ENCODE results near the gene PPM1A.

Gene PPM1A

DNA sequence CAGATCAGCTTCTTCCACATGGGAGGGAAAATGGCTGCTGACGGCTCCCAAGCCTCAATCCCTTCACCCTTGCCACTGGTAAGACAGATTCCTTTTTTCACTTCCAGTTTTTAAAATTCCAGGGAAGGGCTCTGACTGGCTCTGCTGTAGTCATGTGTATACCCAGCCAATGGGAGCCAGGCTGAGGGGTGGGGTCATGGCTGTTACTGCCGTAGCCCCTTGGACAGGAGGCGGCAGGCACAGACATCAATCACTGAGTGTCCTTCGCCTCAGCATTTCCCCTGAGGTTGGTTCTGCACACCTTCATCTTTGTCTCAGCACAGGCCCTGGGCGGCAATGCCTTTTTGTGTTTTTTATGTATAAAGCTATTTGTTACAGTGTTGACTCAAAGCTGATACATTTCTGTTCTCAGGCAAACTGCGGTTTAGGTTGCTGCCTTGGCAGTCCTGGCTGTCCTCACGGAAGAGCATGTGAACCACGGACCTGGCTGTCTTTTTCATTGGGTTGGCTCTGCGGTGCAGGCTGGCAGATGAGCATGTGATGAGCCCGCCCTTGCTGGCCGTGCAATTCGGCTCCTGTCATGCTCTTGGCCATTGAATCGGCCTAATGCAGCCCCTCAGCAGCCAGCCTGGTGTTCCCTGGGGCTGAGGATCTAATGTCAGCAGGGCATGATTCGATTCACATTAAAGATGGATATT is 74.3 kb downstream of the PPM1A start:
- no peak for TF ChIP-seq ZFX (IDR thresholded peaks at IDR 0.05; ENCODE audit: borderline replicate concordance)
- TF ChIP-seq, protein P1, sequence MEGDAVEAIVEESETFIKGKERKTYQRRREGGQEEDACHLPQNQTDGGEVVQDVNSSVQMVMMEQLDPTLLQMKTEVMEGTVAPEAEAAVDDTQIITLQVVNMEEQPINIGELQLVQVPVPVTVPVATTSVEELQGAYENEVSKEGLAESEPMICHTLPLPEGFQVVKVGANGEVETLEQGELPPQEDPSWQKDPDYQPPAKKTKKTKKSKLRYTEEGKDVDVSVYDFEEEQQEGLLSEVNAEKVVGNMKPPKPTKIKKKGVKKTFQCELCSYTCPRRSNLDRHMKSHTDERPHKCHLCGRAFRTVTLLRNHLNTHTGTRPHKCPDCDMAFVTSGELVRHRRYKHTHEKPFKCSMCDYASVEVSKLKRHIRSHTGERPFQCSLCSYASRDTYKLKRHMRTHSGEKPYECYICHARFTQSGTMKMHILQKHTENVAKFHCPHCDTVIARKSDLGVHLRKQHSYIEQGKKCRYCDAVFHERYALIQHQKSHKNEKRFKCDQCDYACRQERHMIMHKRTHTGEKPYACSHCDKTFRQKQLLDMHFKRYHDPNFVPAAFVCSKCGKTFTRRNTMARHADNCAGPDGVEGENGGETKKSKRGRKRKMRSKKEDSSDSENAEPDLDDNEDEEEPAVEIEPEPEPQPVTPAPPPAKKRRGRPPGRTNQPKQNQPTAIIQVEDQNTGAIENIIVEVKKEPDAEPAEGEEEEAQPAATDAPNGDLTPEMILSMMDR (IDR thresholded peaks at IDR 0.05): no peak
- no peak overlapping the region for H3K27ac ChIP-seq

DNA sequence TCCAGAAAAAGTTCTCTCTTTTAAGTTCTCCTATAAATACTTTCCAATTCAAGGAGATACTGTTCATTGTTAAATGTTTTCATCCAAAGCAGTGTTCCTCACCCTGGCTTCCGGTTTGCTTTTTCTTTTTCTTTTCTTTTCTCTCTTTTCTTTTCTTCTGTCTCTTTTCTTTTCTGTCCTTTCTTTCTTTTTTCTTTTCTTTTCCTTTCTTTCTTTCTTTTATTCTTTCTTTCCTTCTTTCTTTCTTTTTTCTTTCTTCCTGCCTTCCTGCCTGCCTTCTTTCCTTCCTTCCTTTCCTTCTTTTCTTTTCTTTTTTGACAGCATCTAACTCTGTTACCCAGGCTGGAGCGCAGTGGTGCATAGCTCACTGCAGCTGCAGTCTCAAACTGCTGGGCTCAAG is 75.8 kb downstream of the PPM1A start:
- no peak overlapping the region for H3K27ac ChIP-seq
- TF ChIP-seq, protein P1 (IDR thresholded peaks at IDR 0.05): no peak
- TF ChIP-seq ZFX (IDR thresholded peaks at IDR 0.05; ENCODE audit: borderline replicate concordance): no peak

DNA sequence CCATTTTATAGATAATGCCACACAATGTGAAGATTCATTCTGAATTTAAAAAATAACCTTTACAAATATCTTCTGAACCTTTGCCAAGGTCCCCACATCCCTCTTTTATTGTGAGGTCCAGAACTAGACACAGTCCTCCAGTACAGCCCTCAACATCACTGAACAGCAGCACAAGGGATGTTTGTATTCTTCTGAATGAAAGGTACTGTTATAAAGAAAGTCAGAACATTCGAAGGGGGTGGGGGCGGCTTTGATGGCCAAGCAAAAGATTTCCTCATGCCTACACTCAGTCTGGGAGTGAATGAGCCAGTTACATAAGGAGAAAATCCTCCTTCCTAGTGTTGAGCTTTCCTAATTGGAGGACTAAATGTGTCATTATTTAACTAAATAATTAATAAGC is 77.3 kb downstream of the PPM1A start:
- no peak for TF ChIP-seq ZFX (IDR thresholded peaks at IDR 0.05; ENCODE audit: borderline replicate concordance)
- TF ChIP-seq, protein P1 (IDR thresholded peaks at IDR 0.05): no peak
- no peak overlapping the region for H3K27ac ChIP-seq

DNA sequence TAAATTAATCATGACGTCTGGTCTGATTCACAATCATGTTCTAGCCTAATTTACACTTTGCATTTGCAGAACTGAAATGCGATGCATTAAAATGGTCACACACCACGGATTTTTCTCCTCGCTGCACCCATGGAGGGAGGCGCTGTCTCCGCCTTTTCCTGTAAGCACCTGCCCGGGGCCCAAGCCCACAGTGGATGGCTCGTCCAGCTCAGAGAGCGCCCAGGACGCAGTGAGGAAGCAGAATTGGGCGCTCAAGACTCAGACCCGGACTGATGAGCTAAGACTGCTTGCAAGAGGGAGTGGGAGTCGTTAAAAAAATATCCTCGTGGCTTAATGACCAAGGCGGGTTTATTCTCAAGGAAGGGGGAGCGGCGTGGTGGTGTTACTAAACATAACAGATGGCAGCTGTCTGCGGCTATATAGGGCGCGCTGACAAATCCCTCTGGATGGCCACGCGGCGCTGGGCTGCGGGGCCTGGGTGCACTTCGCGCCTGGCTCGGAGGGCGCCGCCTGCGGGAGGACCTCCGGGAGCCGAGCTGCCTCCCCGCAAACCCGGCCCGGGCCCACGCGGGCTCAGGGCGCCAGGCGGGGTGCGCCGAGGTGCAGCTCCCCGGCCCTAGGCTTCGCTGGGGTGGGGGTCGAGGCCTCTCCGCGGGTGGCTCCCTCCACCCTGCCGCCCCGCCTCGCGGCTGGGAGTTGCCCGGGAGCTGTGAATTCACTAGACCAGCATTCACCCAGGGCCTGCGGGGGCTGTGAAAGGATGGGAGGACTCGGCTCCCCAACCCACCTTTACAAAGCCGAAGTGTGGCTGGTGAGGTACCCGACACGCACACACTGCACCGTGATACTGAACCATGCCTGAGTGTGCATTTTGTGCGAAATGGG is 78.7 kb downstream of the PPM1A start:
- H3K27ac ChIP-seq: no peak overlapping the region

DNA sequence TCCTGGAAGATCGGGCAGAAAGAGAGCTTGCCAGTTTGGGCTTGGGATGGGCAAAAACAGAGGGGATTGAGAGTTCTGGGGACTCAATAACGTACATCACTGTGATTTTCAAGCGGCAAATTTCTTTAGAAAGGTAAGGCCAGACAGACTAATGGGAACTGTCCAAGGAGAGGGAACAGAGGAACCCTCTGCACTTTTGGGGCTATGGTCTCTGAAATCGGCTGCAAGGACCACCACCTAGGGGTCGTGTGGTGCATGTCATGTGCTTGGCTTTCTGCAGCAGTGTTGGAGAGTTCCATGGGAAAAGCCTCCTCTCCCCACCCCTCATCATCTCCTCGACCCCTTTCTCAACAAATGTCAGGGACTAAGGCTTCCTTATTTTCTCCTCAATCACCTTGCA is 79.6 kb downstream of the PPM1A start:
- no peak for TF ChIP-seq ZFX (IDR thresholded peaks at IDR 0.05; ENCODE audit: borderline replicate concordance)
- TF ChIP-seq, protein P1 (IDR thresholded peaks at IDR 0.05): no peak
- H3K27ac ChIP-seq: no peak overlapping the region

More for the DNA sequence above, 78.7 kb downstream of the PPM1A start:
- TF ChIP-seq, protein P1 (IDR thresholded peaks at IDR 0.05): no peak
- no peak for TF ChIP-seq ZFX (IDR thresholded peaks at IDR 0.05; ENCODE audit: borderline replicate concordance)

DNA sequence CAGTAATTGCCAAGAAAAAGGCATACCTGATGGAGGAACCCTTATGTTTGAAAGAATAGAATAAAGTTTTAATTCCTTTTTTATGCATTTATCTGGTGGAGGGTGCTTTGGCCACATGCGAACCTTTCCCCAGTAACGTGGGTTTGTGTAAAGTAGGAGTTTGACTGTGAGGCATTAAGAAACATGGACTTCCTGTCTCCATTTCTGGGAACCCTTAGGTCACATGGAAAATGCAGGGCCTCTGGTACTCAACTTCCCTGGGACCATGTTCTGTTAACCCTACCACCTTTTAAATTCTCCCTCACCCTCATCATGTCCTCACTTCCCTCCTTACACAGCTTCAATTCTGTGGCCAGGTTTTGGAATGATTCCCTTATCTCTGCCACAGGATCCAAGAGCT is 80.3 kb downstream of the PPM1A start:
- TF ChIP-seq, protein P1 (IDR thresholded peaks at IDR 0.05): no peak
- no peak for TF ChIP-seq ZFX (IDR thresholded peaks at IDR 0.05; ENCODE audit: borderline replicate concordance)
- H3K27ac ChIP-seq: no peak overlapping the region

Measured in 22Rv1 (cell line).